ELF-1 (cell line): ENCODE data around the gene NCAPH2.

Experiments
- DNase-seq: peaks from one replicate; pipeline ENCODE4 v3.0.0-alpha.2; 2016; ENCODE audit warnings: low read depth, low spot score

NCAPH2 gene

DNA sequence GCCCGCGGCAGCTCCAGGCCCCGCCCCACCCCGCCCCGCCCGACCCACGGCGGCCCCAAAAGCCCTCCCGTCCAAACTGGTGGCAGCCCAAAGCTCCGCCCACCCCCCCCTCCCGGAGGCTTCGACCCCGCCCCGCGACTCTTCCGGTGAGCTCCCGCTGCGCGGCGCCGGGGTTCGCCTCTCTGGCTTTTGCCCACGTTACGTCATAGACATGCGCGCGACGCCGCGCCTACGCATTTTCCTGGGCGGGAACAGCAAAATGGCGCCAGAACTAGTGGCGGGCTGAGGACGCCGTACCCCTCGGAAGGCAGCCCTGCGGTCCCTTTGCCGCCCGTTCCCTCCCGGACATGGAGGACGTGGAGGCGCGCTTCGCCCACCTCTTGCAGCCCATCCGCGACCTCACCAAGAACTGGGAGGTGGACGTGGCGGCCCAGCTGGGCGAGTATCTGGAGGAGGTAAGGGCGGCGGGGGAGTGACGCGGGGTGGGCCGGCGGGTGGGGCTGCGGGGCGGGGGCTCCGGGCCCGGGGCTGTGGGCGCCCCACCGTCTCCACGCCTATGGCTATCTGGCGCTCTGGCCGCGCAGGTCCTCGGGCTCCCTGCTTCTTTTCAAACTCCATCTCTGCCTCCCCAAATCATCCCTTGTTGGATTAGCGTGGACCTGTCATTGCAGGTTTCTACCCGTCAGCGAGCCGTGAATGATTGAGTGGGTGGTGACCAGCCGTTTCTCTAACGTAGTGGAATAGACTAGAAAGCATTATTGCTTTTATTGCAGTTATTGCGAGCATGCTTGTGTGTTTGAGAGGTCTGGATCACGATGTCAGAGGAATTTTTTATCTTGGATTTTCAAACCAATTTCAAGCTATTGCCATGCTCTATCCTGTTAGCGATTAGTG, at the start of gene NCAPH2:
Gene NCAPH2, plus strand, starts transcription at position 234 of the 894 bp plus-strand sequence. Its CDS starts 114 bp downstream, at position 348.
- DNase-seq: peak; percentile 96

DNA sequence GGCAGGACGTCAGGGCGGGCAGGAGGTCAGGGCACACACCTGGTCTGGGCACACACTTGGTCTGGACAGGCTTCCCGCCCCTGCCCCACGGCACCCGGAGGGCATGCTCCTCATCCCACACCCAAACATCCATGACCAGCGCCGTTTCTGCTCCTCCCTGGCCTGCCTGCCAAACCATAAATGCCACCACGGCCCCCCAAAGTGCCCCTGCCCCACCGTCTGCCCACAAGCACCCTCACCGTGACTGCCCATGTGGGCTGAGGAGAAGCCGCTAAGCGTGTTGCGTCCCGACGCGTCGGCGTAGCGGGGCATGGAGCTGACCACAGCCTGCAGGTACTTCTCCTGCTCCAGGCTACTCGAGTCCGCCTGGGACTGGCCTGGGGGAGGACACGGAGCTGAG, 49.0 kb upstream of the NCAPH2 start:
- no peak for DNase-seq

DNA sequence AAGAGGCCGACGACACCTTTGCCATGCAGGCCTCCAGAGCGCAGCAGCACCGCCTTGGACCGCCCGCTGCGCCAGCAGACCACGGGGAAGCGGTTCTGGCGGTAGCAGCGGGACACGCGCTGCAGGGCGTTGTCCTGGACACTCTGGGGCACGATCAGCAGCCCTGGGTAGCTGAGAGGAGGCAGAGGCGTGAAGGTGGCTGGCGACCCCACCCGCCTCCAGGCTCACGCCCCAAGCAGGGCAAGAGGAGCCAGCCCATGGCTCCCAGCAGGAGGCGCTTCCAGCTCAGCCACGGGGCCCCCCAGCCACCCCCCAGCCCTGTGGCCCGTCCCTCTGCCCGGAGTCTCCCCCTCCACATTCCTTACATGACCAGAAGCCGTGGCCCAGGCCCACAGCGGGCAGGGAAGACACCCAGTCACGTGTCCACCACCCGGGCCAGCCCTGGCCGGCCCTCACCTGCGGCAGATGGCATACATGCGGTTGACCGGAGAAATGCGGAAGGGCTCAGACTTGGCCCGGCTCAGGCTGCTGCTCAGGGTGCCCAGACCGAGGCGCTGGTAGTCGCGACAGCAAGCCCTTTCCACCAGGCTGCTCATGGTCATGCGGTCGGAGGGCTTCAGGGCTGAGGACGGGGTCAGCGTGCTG, 48.4 kb upstream of the NCAPH2 start:
- DNase-seq: no peak

DNA sequence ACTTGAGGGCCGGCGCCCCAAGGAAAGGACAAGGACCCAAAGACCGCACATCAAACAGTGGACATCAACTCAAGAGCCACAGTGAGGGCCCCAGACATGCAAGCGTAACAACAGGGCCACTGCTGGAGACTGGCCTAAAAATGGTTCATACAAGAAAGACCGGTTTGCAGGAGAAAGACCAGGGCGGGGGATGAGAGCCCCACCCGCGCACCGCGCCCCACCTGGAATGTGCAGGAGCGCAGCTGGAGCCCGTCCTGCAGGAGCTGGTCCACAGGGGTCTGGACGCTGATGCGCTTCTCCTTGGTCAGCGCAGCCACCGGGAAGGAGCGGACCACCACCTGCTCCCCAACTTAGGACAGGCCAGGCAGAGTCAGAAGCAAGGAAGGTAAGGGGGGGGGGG, 47.1 kb upstream of the NCAPH2 start:
- DNase-seq: peak; percentile 50

DNA sequence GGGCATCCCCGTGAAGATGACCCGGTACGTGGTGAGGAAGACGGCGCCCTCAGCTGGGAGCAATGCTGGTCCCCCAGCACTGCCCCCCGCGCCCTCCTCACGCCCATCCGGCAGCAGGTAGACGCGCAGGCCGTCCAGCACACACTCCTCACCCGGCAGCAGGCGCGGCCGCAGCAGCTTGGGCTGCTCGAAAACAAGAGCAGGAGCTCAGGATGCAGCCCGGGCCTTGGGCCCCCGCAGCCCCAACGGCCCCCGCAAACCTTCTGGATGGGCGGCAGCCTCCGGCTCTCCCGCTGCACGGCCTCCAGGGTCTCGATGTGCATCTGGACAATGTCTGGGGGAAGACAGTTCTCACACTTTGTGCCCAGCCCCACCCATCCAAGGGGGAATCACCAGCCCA, 46.5 kb upstream of the NCAPH2 start:
- no peak for DNase-seq

DNA sequence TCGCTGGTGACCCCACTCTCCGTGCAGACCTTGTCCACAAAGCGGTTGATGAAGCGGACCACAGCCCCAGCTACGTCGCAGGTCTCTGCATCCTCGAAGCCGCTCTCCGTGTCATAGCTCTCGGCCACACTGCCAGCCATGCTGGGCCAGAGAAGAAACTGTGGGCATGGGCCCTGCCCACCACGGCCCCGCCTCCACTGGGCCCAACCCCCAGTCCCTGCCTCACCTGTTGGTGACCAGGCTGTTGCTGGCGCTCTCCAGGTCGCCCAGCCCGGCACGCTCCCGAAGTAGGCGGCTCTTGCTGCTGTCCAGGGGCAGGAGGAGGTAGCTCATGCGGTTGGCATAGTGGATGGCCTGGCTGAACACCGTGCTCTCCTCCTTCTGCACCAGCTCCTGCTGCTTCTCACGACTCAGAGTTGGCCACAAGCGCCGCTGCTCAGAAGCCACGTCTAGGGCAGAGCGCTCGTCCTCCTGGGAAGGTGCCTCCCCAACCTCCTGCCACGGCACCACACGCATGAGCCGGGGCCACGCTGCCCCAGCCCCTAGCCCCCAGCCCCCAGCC, 46.0 kb upstream of the NCAPH2 start:
- DNase-seq: no peak

DNA sequence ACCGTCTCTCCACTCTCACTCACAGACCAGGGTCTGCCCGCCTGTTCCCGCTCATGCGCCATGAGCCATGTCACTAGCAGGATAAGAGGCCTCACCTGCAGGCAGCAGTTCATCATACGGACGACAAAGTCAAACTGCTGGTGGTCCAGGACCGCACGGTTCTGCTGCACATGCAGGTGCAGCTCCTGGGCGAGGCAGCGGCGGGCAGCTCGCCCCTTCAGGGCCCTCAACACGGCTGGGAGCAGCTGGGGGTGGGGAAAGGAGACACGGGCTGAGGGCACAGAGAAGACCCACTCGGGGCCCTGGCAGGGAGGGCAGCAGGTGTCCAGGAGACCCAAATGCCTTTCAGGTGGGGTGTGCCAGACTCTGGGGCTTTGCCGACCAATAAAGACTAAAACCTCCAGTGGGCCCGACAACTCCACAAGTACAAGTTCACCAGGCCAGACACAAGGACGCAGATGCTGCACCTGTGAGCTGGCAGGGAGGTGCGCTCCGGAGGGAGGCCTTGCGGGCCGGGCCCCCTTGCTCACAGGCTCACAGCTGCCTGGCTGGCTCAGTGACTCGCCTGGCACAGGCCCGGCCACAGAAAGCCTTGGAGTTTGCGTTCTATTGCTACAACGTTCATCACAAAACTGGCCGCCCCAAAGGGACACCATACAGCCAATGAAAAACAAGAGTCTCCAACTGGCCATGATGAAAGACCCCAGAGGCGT, 44.7 kb upstream of the NCAPH2 start:
- no peak for DNase-seq

DNA sequence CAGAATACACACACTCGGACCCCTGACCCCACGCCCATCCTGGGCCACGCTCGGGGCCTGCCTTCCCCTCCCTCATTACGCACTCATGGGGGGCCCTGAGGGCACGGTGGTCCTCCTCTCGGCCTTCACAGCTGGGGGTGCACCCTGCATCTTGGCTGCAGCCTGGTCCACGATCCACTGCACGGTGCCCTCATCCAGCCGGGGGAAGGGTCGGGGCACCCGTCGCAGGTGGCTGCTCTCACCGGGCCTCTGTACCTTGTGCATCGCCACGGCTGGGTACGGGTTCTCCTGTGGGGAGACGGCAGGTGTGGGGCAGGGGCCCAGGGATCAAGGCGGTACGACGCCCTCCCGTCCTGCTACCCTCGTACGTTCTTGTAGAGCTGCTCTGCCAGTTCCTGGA, 43.6 kb upstream of the NCAPH2 start:
- no peak for DNase-seq

DNA sequence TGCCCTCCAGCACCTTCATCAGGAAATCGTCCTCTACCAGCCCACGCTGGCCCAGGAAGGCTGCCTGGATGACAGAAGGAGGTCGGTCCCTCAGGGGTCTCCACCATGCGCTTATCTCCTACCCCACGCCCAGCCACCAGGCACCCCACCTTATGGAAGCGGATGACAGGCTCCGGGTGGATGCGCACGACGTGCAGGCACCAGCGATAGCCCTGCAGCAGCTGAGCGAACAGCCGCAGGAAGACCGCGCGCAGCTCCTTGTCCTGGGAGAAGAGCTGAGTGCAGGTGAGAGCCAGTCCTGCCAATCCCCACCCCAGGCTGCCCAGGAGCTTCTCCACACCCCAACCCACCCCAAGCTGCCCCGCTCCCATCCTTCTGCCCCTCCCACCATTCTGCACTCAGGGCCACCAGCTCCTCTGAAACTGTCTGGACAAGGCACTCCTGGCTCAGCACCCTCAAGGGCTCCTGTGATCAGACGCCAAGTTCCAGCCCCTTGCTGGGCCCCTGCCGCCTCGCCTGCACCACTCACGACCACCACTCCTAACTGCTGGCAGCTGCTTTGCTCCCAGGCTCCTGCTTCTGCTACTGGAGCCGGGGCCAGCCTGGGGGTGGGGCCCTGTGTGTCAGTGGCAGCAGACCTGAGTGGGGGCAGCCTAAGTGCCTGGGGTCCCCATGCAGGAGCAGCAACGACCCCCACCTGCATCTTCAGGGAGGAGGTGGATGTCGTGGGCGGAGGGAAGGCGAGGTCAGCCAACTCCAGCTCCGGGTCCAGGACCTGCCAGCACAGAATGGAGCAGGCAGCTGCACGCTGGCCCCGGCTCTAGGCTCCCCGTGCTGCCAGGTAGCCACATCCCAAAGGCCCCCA, 42.7 kb upstream of the NCAPH2 start:
- DNase-seq: no peak

DNA sequence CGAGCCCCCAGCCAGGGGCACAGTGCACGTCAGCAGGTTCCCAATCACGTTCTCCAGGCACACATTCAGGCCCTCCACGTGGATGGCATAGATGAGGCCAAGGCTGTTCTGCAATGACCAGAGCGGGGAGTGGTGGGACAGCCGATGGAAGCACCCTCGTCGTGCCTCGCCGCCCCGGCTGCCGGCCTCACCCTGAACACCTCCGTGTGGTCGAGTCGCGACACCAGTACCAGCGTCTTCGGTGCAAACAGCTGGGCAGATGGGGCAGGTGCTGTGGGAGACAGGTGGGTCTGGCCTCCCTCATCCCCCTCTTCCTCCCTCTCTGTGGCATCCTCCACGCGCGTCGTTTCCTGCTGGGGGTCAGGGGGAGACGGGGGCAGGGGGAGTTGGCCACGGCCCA, 40.7 kb upstream of the NCAPH2 start:
- DNase-seq: no peak

DNA sequence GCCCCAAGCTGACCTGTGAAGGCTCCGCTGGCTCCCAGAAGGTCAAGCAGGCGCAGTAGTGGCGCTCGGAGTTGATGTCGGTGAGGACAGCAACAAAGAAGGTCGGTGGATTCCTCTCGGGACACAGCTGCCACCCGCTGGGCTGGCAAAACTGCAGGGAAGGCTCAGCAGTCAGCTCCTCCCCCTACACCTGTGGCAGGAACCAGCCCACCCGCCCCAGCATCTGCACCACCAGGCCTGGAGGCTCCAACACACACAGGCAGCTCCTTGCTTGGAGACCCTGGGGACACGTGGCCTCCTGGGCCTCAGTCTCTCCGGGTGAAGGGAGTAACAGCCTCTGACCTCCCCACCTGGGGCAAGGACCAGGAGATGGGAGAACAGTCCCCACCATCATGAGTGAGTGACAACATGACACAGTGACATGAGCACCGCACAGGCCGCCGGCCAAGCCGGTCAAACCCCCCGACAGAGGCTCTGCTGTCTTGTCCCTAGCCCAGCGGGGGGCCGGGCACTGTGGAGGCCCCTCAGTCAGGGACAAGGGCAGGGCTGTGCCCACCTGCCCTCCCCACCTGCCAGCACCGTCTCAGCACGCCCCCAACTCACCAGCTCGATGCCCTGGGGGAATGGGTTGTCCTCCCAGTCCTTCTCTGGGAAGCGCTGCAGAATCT, 40.1 kb upstream of the NCAPH2 start:
- no peak for DNase-seq

DNA sequence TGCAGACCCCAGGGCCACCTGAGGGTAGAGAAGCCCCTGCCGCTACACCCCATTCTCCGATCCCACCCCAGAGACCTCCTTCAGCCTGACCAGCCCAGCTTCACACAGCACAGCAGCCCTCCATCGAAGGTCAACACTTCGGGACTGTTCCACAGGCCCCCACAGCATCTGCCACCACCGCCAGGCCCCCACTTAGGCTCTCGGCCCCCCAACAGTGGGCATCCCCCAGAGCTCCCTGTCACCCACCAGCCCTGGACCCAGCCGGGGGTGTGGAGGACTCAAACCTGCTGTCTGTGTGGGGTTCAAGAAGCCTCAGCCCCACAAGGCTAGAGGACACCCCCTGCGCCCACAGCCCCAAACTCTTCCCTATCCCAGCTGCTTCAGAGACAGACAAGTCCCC, 39.4 kb upstream of the NCAPH2 start:
- DNase-seq: no peak

DNA sequence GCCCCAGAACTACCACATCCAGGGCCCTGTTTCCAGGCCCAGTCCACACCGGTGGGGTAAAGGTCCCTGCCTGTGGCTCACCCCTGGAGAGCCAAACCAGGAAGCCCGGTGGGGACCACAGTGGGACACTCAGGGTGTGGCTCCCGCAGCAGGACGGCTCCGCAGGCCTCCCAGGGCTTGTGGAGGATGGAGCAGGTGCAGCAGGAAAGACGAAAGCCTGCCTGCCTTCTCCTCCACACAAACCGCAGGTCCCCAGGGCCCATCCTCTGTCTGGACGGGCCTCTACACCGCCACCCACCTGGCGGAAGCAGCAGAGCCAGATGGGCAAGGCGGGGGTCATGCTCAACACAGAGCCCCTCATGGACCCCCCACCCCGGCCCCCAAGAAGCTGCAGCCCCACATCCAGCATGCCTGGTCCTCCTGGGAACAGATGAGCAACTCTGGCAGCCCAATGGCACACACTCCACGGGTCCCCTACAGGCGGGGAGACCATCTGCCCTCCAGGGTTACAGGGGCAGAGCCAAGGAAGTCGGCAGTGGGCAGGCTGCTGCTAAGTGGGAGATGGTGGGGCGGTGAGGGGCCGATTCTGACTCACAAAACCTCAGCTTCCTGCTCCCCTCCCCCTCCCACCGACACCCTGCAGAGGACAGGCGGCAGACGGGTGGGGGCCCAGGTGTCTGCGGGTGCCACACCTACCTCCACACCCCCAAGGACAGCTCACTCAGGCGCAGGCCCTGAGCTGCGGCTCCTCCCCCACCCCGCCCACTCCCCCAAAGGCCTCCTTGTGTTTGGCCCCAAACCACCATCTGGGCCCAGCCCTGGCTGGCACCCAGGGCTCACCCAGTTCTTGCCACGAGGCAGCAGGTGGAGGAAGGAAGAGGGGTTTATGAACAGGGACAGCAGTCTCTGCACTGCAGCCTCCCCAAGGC, 38.4 kb upstream of the NCAPH2 start:
- no peak for DNase-seq

DNA sequence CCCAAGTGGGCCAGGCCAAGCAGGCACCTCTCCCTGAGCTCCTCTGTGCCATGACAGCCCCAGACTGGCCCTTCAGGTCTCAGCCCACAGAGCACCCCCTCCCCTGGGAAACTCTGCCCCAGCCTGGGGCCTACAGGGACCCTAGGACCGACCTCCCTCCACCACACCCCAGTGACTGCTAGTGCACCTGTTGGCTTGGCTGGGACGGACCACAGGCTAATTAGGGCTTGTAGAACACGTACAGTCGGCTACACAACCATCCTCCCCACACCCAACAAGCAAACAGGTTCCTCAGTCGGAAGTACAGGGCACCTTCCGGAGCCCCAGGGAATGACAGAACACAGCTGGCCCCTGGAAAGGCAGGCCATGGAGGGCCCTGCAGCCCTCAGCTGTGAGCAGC, 37.5 kb upstream of the NCAPH2 start:
- no peak for DNase-seq

DNA sequence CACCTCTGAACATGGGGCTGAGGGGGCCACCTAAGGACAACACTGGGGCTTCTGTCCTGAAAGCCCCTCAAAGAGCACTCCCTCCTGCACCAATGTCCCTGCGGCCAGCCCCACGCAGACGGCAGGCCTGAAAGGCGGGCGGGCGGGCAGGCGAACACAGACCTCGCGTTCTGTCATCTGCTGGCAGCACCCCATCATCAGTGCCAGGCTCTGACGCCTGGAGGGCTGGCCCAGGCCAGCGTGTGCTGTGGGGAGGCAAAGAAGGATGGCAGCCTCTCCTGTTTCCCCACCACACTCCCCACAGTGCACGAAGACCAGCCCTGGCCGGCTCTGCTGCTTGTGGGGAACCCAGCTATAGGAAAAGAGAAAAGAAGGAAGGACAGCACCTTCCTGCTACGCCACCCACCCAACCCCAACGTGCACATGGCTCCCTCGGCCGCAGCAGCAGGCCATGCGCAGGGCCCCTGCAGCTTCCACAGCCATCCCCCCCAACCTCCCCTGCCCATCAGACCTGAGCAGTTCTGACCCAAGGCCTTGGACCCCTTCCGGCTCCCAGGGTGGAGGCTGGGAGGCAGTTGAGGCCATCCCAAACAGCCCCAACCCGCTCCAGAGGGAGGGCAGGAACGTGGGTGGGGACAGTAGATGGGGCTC, 36.7 kb upstream of the NCAPH2 start:
- no peak for DNase-seq

DNA sequence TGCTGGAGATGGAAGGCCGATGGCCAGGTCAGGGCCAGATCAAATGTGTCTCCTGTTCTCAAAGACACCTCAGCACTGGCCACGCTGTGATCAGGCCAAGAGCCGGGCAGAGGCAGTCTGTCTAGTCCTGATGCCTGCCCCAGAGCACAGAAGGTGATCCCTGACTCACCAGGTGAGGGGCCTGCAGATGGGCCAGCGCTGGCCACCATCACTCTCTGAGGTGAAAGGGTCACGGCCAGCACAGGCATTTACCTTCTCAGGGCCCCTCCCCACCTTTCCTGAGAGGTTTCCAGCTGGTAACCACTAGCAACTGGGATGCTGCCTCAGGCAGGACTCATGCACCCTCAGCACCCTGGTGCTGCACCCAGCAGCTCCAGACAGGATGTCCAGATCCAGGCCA, 36.1 kb upstream of the NCAPH2 start:
- DNase-seq: no peak

DNA sequence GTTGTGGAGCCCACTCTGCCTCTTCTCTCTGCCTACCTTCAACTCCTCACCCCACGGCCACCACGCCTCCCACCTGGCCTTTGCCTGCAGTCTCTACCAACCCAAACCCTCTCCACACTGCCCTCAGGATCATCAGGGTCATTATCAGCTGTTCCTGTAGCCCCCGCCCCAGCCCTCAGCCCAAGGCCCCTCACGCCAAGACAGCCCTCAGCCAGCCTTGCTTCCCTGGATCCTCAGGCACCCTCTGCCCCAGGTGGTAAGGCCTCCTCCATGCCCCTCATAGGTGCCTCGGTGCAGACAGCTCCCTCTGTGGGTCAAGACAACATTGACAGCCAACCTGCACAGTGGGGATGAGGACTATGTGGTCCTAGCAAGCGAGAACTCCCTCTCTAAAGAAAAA, 34.9 kb upstream of the NCAPH2 start:
- no peak for DNase-seq

DNA sequence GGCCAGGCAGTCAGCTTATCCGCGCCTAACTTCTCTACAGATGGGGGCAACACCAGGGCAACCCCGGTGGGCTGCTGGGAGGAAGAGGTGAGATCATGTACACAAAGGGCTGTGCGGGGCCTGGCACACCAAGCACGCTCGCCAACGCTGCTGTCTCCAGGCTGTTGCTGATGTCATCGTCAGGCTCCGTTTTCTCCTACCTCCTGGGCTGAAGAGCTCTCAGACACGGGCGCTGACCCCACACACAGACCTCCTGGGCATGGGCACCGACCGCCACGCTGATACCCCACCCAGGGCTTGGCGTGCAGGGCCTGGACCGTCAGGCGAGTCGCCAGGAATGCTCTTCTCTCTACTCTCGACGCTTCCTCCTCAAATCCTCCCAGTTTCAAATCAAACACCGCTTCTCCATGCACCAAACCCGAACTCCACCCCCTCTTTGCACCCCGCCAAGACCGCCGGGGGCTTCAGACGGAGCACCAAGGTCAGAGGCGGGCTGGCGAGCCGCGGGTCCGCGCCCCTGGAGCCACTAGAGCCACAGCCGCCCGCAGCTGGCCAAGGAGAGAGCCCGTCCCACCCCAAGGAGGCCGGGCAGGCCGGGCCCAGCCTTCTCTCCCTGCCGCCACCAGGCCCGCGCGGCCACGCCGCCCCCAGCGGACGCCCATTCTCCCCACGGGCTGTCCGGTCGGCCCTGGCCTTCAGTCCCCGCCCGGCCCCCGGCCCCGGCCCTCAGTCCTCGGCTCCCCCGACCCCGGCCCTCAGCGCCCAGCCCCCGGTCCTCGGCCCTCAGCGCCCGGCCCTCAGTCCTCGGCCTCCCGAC, 34.0 kb upstream of the NCAPH2 start:
- DNase-seq: peak; percentile 47
